ENCODE data around the gene GPR87. TPM values are rescaled to one million over a fixed set of nuclear protein-coding genes. Genes with fewer than 3 reads are reported as not detected.

Gene GPR87
- total RNA-seq, 1 donor from 2014 or later: not detected

GRCh38 chr3:151276038-151276686, 40.5 kb downstream of the GPR87 start:
- H3K4me3 Mint-ChIP-seq (ENCODE audit: unreplicated experiment): no peak overlapping the region
- H3K4me1 Mint-ChIP-seq (ENCODE audit: unreplicated experiment): no peaks in the 10 kb centered on the region
- no peaks in the 10 kb centered on the region for H3K9me3 Mint-ChIP-seq (ENCODE audit: unreplicated experiment)
- DNase-seq (ENCODE audit: extremely low spot score, unreplicated experiment): no peak
- no peaks in the 10 kb centered on the region for H3K27me3 Mint-ChIP-seq (ENCODE audit: unreplicated experiment)
- H3K27ac Mint-ChIP-seq (ENCODE audit: unreplicated experiment): no peak overlapping the region
- TF ChIP-seq CTCF (IDR thresholded peaks at IDR 0.05): no peak
- H3K36me3 Mint-ChIP-seq (ENCODE audit: unreplicated experiment): no peaks in the 10 kb centered on the region

- no peak for TF ChIP-seq CTCF (IDR thresholded peaks at IDR 0.05)
- Mint-ChIP-seq H3K27me3 (ENCODE audit: unreplicated experiment) (no peaks in the 10 kb centered on the region), H3K4me3 (ENCODE audit: unreplicated experiment) (no peak overlapping the region), H3K27ac (ENCODE audit: unreplicated experiment) (no peak overlapping the region), H3K4me1 (ENCODE audit: unreplicated experiment) (no peaks in the 10 kb centered on the region), H3K36me3 (ENCODE audit: unreplicated experiment) (no peaks in the 10 kb centered on the region), H3K9me3 (ENCODE audit: unreplicated experiment) (no peaks in the 10 kb centered on the region)
- no peak for DNase-seq (ENCODE audit: extremely low spot score, unreplicated experiment)
These were observed 41.5 kb downstream of the GPR87 start for GRCh38 chr3:151275091-151275490.

GRCh38 chr3:151269631-151270030, 47.0 kb downstream of the GPR87 start:
- Mint-ChIP-seq H3K27me3 (ENCODE audit: unreplicated experiment) (no peaks in the 10 kb centered on the region), H3K27ac (ENCODE audit: unreplicated experiment) (no peak overlapping the region), H3K4me3 (ENCODE audit: unreplicated experiment) (no peak overlapping the region), H3K9me3 (ENCODE audit: unreplicated experiment) (no peaks in the 10 kb centered on the region), H3K36me3 (ENCODE audit: unreplicated experiment) (no peaks in the 10 kb centered on the region), H3K4me1 (ENCODE audit: unreplicated experiment) (no peaks in the 10 kb centered on the region)
- TF ChIP-seq CTCF (IDR thresholded peaks at IDR 0.05): no peak
- no peak for DNase-seq (ENCODE audit: extremely low spot score, unreplicated experiment)

- Mint-ChIP-seq H3K27ac (ENCODE audit: unreplicated experiment) (no peak overlapping the region), H3K4me1 (ENCODE audit: unreplicated experiment) (no peaks in the 10 kb centered on the region), H3K4me3 (ENCODE audit: unreplicated experiment) (no peak overlapping the region), H3K27me3 (ENCODE audit: unreplicated experiment) (no peaks in the 10 kb centered on the region), H3K36me3 (ENCODE audit: unreplicated experiment) (no peaks in the 10 kb centered on the region), H3K9me3 (ENCODE audit: unreplicated experiment) (no peaks in the 10 kb centered on the region)
- TF ChIP-seq CTCF (IDR thresholded peaks at IDR 0.05): no peak
- no peak for DNase-seq (ENCODE audit: extremely low spot score, unreplicated experiment)
These were observed 48.1 kb downstream of the GPR87 start for GRCh38 chr3:151268267-151269235.

- Mint-ChIP-seq H3K27ac (ENCODE audit: unreplicated experiment) (no peak overlapping the region), H3K36me3 (ENCODE audit: unreplicated experiment) (no peaks in the 10 kb centered on the region), H3K9me3 (ENCODE audit: unreplicated experiment) (no peaks in the 10 kb centered on the region), H3K4me3 (ENCODE audit: unreplicated experiment) (no peak overlapping the region), H3K4me1 (ENCODE audit: unreplicated experiment) (no peaks in the 10 kb centered on the region), H3K27me3 (ENCODE audit: unreplicated experiment) (no peaks in the 10 kb centered on the region)
- no peak for DNase-seq (ENCODE audit: extremely low spot score, unreplicated experiment)
- TF ChIP-seq CTCF (IDR thresholded peaks at IDR 0.05): no peak
These were observed 49.6 kb downstream of the GPR87 start for GRCh38 chr3:151267066-151267465.
